Thymus (tissue), 11 donors: ENCODE results near the gene DHFR. TPM values are rescaled to one million over a fixed set of nuclear protein-coding genes. Genes with fewer than 3 reads are reported as not detected.

Experiments used
- DNase-seq, 9 donors: peaks; one replicate each; pipeline ENCODE4 v3.0.0-alpha.2; 2013; ENCODE audit warnings: low spot score in 9 of 9, low read depth in 6 of 9, missing footprints in 1 of 9
- H3K27ac ChIP-seq, 2 donors: one replicate each; pipeline ENCODE4 v1.5.1; 2013; ENCODE audit warnings: control low read depth in 1 of 2, low read depth in 1 of 2, low read length in 1 of 2, mild to moderate bottlenecking in 1 of 2, moderate library complexity in 1 of 2
- H3K27me3 ChIP-seq, 2 donors: one replicate each; pipeline ENCODE4 v1.5.1; 2013; ENCODE audit warnings: low read length in 1 of 2; ENCODE audit not compliant: control insufficient read depth in 2 of 2, insufficient read depth in 1 of 2
- H3K36me3 ChIP-seq, 2 donors: one replicate each; pipeline ENCODE4 v1.5.1; 2013; ENCODE audit warnings: low read length in 1 of 2, mild to moderate bottlenecking in 1 of 2, moderate library complexity in 1 of 2; ENCODE audit not compliant: control insufficient read depth in 2 of 2, insufficient read depth in 2 of 2
- H3K4me1 ChIP-seq, 2 donors: one replicate each; pipeline ENCODE4 v1.5.1; 2013; ENCODE audit warnings: low read length in 2 of 2; ENCODE audit not compliant: control insufficient read depth in 2 of 2, insufficient read depth in 2 of 2
- H3K4me3 ChIP-seq, 2 donors: one replicate each; pipeline ENCODE4 v1.5.1; 2013; ENCODE audit warnings: low read length in 2 of 2, control low read depth in 1 of 2, mild to moderate bottlenecking in 1 of 2
- H3K9me3 ChIP-seq, 2 donors: one replicate each; pipeline ENCODE4 v1.5.1; 2013; ENCODE audit warnings: low read length in 1 of 2, mild to moderate bottlenecking in 1 of 2; ENCODE audit not compliant: control insufficient read depth in 2 of 2, insufficient read depth in 1 of 2
- WGBS: extraction: QIAGEN DNeasy Blood & Tissue Kit; methylation state at CpG from one replicate; pipeline ENCODE4 v1.1.7; 2013; 5-methylcytosine and 5-hydroxymethylcytosine counted together
- polyA plus RNA-seq: library from polyadenylated mRNA; stranded (reverse); fragments of 200-250 nt; gene quantifications from one replicate; pipeline ENCODE4 v1.2.3, GENCODE V29; 2013
- total RNA-seq: library from RNA; stranded (reverse); fragments of 120-200 nt; gene quantifications from one replicate; pipeline ENCODE4 v1.2.4, GENCODE V29; 2013
- donor health status: healthy.

DHFR gene
- total and polyA plus RNA-seq, 2 donors = 15.9 to 76.2 TPM

DNA sequence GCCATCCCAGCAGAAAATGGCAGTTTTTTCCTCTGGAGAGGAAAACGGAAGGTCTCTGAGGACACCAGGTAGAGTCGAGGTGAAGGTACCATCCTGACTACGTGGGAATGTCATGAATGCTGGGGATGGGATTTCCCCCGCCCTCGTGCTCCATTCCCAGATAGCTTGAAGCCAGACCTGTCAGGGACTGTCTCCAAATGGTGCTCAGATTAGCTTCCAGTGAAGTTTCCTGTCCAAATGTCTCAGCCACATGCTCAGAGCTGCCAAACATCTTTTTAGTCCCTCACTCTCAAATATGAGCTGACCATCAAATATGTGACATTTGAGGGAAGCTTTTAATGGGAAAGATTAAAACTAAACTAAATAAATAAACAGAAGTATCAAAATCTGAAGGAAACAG lies 77.1 kb downstream of the DHFR start:
- no peak overlapping the region for H3K27ac ChIP-seq
- no peaks in the 10 kb centered on the region for H3K9me3 ChIP-seq
- DNase-seq = no peak
- H3K27me3 ChIP-seq = peaks cover 6 to 14% of the 10 kb centered on the region in 2 donors
- no peaks in the 10 kb centered on the region for H3K36me3 ChIP-seq
- H3K4me1 ChIP-seq = no peaks in the 10 kb centered on the region
- no peak overlapping the region for H3K4me3 ChIP-seq
- 59% methylated on average over 5 of the region's 5 CpGs for WGBS

DNA sequence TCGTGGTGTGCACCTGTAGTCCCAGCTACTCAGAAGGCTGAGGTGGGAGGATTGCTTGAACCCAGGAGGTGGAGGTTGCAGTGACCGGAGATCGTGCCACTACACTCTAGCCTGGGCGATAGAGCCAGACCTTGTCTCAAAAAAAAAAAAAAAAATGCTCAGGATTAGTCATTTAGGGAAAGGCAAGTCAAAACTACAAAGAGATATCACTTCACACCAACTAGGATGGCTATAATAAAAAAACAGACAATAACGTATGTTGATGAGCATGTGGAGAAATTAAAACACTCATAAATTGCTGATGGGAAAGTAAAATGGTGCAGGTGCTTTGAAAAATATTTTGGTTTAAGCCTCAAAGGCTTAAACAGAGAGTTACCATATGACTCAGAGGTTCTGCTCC lies 78.4 kb downstream of the DHFR start:
- 96% methylated on average over 5 of the region's 5 CpGs for WGBS
- no peaks in the 10 kb centered on the region for H3K4me1 ChIP-seq
- no peak overlapping the region for H3K4me3 ChIP-seq
- H3K9me3 ChIP-seq = peaks cover 0 to 2% of the 10 kb centered on the region in 2 donors
- no peak for DNase-seq
- H3K36me3 ChIP-seq = no peaks in the 10 kb centered on the region
- peaks cover 8 to 24% of the 10 kb centered on the region in 2 donors for H3K27me3 ChIP-seq
- no peak overlapping the region for H3K27ac ChIP-seq

Other genes starting within 250 kb of the DHFR start
- 14.4 TPM for gene ZFYVE16, start 246.9 kb downstream of the DHFR start, total RNA-seq
- 23.3 TPM for gene ZFYVE16, start 246.9 kb downstream of the DHFR start, polyA plus RNA-seq
- gene FAM151B, start 166.9 kb downstream of the DHFR start, total RNA-seq = 1.2 TPM
- gene FAM151B, start 166.9 kb downstream of the DHFR start, polyA plus RNA-seq = 0.75 TPM
- gene ANKRD34B, start 84.7 kb downstream of the DHFR start, total RNA-seq = 0.05 TPM
- gene ANKRD34B, start 84.7 kb downstream of the DHFR start, polyA plus RNA-seq = 0.59 TPM
- gene MSH3, start 331 bp downstream of the DHFR start, total RNA-seq = 13.3 TPM
- gene MSH3, start 331 bp downstream of the DHFR start, polyA plus RNA-seq = 4.8 TPM